Measurements from ENCODE around the gene SPEN. TPM values are rescaled to one million over a fixed set of nuclear protein-coding genes. Genes with fewer than 3 reads are reported as not detected.

Gene SPEN
- total and polyA plus RNA-seq, 2 experiments from 2014 or later, result 14.9 to 43.6 TPM

DNA sequence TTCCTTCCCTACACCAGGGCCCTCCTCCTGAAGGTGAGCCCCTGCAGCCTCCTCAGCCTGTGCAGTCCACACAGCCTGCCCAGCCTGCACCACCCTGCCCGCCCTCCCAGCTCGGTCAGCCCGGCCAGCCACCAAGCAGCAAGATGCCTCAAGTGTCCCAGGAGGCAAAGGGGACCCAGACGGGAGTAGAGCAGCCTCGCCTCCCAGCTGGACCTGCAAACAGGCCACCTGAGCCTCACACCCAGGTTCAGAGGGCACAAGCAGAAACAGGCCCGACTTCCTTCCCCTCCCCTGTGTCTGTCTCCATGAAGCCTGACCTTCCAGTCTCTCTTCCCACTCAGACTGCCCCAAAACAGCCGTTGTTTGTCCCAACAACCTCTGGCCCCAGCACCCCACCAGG, 89.6 kb downstream of the SPEN start:
- H3K27ac Mint-ChIP-seq, result peak overlapping the region; percentile 96
- Histone ChIP-seq H3K4me1 (ENCODE audit: insufficient read depth) (no peaks in the 10 kb centered on the region), H3K27me3 (ENCODE audit: insufficient read depth) (no peaks in the 10 kb centered on the region), H3K27ac (ENCODE audit: low read depth) (0 out of 2 replicates have a peak overlapping the region, but pooled peaks have one; percentile 45), H3K4me2 (no peak overlapping the region), H3K4me3 (no peak overlapping the region), H3K9me2 (ENCODE audit: insufficient read depth) (no peaks in the 10 kb centered on the region), H4K20me1 (replicated peaks; ENCODE audit: insufficient read depth) (no peaks in the 10 kb centered on the region; the same call in none of the 2 replicates), H3K79me2 (replicated peaks; ENCODE audit: insufficient read depth) (no peaks in the 10 kb centered on the region), H3K36me3 (ENCODE audit: insufficient read depth) (peaks cover 15% of the 10 kb centered on the region), H3F3A (replicated peaks; ENCODE audit: low read depth) (no peaks in the 10 kb centered on the region), H2AFZ (no peak overlapping the region)
- peaks cover 17% of the 10 kb centered on the region for H3K27me3 Mint-ChIP-seq (ENCODE audit: insufficient read depth, low read depth, poor library complexity)
- no peak for ATAC-seq
- TF ChIP-seq NANOG (IDR thresholded peaks at IDR 0.05; ENCODE audit: borderline replicate concordance), result no peak
- TF ChIP-seq EZH2 (IDR thresholded peaks at IDR 0.05; ENCODE audit: low read depth, unreplicated experiment), result no peak
- no peak for TF ChIP-seq ZNF114 (CRISPR knock-in tag; IDR thresholded peaks at IDR 0.05)
- no peak for TF ChIP-seq POLR2AphosphoS5 (IDR thresholded peaks at IDR 0.05; ENCODE audit: low read depth)
- TF ChIP-seq ZNF331 (CRISPR knock-in tag; IDR thresholded peaks at IDR 0.05; ENCODE audit: low read depth), result no peak
- TF ChIP-seq, protein P1, sequence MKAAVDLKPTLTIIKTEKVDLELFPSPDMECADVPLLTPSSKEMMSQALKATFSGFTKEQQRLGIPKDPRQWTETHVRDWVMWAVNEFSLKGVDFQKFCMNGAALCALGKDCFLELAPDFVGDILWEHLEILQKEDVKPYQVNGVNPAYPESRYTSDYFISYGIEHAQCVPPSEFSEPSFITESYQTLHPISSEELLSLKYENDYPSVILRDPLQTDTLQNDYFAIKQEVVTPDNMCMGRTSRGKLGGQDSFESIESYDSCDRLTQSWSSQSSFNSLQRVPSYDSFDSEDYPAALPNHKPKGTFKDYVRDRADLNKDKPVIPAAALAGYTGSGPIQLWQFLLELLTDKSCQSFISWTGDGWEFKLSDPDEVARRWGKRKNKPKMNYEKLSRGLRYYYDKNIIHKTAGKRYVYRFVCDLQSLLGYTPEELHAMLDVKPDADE (IDR thresholded peaks at IDR 0.05), result no peak
- TF ChIP-seq JUNB (IDR thresholded peaks at IDR 0.05; ENCODE audit: unreplicated experiment), result no peak
- no peak for TF ChIP-seq CREB1 (CRISPR knock-in tag; IDR thresholded peaks at IDR 0.05; ENCODE audit: low read depth)
- TF ChIP-seq, protein P2, sequence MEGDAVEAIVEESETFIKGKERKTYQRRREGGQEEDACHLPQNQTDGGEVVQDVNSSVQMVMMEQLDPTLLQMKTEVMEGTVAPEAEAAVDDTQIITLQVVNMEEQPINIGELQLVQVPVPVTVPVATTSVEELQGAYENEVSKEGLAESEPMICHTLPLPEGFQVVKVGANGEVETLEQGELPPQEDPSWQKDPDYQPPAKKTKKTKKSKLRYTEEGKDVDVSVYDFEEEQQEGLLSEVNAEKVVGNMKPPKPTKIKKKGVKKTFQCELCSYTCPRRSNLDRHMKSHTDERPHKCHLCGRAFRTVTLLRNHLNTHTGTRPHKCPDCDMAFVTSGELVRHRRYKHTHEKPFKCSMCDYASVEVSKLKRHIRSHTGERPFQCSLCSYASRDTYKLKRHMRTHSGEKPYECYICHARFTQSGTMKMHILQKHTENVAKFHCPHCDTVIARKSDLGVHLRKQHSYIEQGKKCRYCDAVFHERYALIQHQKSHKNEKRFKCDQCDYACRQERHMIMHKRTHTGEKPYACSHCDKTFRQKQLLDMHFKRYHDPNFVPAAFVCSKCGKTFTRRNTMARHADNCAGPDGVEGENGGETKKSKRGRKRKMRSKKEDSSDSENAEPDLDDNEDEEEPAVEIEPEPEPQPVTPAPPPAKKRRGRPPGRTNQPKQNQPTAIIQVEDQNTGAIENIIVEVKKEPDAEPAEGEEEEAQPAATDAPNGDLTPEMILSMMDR (conservative IDR thresholded peaks at IDR 0.05; ENCODE audit: low read depth in 2 of 2), result no peak
- TF ChIP-seq STAT1 (IDR thresholded peaks at IDR 0.05; ENCODE audit: unreplicated experiment), result no peak
- no peak for TF ChIP-seq EZH2phosphoT487 (IDR thresholded peaks at IDR 0.05; ENCODE audit: unreplicated experiment)
- TF ChIP-seq, protein P3, sequence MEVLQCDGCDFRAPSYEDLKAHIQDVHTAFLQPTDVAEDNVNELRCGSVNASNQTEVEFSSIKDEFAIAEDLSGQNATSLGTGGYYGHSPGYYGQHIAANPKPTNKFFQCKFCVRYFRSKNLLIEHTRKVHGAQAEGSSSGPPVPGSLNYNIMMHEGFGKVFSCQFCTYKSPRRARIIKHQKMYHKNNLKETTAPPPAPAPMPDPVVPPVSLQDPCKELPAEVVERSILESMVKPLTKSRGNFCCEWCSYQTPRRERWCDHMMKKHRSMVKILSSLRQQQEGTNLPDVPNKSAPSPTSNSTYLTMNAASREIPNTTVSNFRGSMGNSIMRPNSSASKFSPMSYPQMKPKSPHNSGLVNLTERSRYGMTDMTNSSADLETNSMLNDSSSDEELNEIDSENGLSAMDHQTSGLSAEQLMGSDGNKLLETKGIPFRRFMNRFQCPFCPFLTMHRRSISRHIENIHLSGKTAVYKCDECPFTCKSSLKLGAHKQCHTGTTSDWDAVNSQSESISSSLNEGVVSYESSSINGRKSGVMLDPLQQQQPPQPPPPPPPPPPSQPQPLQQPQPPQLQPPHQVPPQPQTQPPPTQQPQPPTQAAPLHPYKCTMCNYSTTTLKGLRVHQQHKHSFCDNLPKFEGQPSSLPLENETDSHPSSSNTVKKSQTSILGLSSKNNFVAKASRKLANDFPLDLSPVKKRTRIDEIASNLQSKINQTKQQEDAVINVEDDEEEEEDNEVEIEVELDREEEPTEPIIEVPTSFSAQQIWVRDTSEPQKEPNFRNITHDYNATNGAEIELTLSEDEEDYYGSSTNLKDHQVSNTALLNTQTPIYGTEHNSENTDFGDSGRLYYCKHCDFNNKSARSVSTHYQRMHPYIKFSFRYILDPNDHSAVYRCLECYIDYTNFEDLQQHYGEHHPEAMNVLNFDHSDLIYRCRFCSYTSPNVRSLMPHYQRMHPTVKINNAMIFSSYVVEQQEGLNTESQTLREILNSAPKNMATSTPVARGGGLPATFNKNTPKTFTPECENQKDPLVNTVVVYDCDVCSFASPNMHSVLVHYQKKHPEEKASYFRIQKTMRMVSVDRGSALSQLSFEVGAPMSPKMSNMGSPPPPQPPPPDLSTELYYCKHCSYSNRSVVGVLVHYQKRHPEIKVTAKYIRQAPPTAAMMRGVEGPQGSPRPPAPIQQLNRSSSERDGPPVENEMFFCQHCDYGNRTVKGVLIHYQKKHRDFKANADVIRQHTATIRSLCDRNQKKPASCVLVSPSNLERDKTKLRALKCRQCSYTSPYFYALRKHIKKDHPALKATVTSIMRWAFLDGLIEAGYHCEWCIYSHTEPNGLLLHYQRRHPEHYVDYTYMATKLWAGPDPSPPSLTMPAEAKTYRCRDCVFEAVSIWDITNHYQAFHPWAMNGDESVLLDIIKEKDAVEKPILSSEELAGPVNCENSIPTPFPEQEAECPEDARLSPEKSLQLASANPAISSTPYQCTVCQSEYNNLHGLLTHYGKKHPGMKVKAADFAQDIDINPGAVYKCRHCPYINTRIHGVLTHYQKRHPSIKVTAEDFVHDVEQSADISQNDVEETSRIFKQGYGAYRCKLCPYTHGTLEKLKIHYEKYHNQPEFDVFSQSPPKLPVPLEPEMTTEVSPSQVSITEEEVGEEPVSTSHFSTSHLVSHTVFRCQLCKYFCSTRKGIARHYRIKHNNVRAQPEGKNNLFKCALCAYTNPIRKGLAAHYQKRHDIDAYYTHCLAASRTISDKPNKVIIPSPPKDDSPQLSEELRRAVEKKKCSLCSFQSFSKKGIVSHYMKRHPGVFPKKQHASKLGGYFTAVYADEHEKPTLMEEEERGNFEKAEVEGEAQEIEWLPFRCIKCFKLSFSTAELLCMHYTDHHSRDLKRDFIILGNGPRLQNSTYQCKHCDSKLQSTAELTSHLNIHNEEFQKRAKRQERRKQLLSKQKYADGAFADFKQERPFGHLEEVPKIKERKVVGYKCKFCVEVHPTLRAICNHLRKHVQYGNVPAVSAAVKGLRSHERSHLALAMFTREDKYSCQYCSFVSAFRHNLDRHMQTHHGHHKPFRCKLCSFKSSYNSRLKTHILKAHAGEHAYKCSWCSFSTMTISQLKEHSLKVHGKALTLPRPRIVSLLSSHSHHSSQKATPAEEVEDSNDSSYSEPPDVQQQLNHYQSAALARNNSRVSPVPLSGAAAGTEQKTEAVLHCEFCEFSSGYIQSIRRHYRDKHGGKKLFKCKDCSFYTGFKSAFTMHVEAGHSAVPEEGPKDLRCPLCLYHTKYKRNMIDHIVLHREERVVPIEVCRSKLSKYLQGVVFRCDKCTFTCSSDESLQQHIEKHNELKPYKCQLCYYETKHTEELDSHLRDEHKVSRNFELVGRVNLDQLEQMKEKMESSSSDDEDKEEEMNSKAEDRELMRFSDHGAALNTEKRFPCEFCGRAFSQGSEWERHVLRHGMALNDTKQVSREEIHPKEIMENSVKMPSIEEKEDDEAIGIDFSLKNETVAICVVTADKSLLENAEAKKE (CRISPR knock-in tag; IDR thresholded peaks at IDR 0.05), result no peak
- TF ChIP-seq, protein P4, sequence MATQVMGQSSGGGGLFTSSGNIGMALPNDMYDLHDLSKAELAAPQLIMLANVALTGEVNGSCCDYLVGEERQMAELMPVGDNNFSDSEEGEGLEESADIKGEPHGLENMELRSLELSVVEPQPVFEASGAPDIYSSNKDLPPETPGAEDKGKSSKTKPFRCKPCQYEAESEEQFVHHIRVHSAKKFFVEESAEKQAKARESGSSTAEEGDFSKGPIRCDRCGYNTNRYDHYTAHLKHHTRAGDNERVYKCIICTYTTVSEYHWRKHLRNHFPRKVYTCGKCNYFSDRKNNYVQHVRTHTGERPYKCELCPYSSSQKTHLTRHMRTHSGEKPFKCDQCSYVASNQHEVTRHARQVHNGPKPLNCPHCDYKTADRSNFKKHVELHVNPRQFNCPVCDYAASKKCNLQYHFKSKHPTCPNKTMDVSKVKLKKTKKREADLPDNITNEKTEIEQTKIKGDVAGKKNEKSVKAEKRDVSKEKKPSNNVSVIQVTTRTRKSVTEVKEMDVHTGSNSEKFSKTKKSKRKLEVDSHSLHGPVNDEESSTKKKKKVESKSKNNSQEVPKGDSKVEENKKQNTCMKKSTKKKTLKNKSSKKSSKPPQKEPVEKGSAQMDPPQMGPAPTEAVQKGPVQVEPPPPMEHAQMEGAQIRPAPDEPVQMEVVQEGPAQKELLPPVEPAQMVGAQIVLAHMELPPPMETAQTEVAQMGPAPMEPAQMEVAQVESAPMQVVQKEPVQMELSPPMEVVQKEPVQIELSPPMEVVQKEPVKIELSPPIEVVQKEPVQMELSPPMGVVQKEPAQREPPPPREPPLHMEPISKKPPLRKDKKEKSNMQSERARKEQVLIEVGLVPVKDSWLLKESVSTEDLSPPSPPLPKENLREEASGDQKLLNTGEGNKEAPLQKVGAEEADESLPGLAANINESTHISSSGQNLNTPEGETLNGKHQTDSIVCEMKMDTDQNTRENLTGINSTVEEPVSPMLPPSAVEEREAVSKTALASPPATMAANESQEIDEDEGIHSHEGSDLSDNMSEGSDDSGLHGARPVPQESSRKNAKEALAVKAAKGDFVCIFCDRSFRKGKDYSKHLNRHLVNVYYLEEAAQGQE (IDR thresholded peaks at IDR 0.05; ENCODE audit: unreplicated experiment), result no peak
- no peaks in the 10 kb centered on the region for H3K9me3 Mint-ChIP-seq
- DNase-seq (ENCODE audit: low spot score), result no peak
- peaks cover 77% of the 10 kb centered on the region for H3K36me3 Mint-ChIP-seq (ENCODE audit: low read depth)
- peaks cover 7% of the 10 kb centered on the region for H3K4me1 Mint-ChIP-seq
- H3K4me3 Mint-ChIP-seq, result no peak overlapping the region

All from GM23338 (cell line).